Mucosa of rectum (tissue), 2 donors: ENCODE results near the gene NOL8.

Experiments used
- H3K27ac ChIP-seq, 2 donors: one replicate each; pipeline ENCODE4 v1.7.0; 2013; ENCODE audit warnings: inconsistent platforms in 2 of 2, low read depth in 2 of 2, low read length in 2 of 2
- H3K27me3 ChIP-seq, 2 donors: one replicate each; pipeline ENCODE4 v1.7.0; 2013; ENCODE audit warnings: low read length in 2 of 2; ENCODE audit not compliant: control insufficient read depth in 2 of 2, insufficient read depth in 2 of 2
- H3K36me3 ChIP-seq, 2 donors: one replicate each; pipeline ENCODE4 v1.7.0; 2013; ENCODE audit warnings: low read length in 2 of 2; ENCODE audit not compliant: control insufficient read depth in 2 of 2, insufficient read depth in 2 of 2
- H3K4me1 ChIP-seq, 2 donors: one replicate each; pipeline ENCODE4 v1.7.0; 2013; ENCODE audit warnings: low read length in 2 of 2, mild to moderate bottlenecking in 1 of 2; ENCODE audit not compliant: control insufficient read depth in 2 of 2, insufficient read depth in 2 of 2
- H3K4me3 ChIP-seq, 2 donors: one replicate each; pipeline ENCODE4 v1.7.0; 2013; ENCODE audit warnings: low read length in 2 of 2
- H3K9ac ChIP-seq, 2 donors: one replicate each; pipeline ENCODE4 v1.7.0; 2013; ENCODE audit warnings: low read length in 2 of 2, low read depth in 1 of 2, mild to moderate bottlenecking in 1 of 2
- H3K9me3 ChIP-seq, 2 donors: one replicate each; pipeline ENCODE4 v1.7.0; 2013; ENCODE audit warnings: low read length in 2 of 2; ENCODE audit not compliant: control insufficient read depth in 2 of 2
- donor health status: healthy.
- donor health status: Normal muscosa, but diverticular disease.

The NOL8 gene

GRCh38 chr9:92313624-92314012 is 11.5 kb downstream of the NOL8 start:
- H3K36me3 ChIP-seq = peaks cover 47 to 58% of the 10 kb centered on the region in 2 donors

DNA sequence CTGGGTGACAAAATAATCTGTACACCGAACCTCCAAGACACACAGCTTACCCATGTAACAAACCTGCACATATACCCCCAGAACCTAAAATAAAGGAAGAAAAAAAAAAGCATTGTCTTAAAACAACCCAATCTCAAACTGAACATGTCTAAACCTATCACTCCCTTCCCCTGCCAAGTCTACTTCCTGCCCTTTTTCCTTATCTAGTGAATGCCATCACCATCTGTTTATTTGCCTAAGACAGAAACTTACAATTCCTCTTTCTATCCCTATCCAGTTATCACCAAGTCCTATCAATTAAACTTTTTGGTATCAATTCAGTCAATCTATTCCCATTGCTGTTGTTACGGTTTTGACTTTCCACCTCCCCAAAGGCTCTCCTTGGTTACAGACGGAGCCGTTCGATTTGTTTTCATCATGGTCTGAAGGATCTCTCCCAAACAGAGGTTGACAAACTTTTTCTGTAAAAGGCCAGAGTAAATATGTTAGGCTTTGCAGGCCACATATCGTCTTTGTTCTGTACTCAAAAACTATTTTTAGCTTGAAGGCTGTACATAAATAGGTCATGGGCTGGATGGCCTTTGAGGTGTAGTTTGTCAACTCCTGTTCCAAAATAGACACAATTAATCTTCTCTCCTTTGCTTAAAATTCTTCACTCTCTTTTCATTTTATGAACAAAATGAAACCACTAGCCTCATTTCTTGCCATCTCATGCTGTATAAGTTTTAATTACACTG is 12.1 kb downstream of the NOL8 start:
- no peak overlapping the region for H3K27ac ChIP-seq

More at GRCh38 chr9:92313624-92314012, 11.5 kb downstream of the NOL8 start:
- H3K9ac ChIP-seq = no peak overlapping the region
- no peaks in the 10 kb centered on the region for H3K4me1 ChIP-seq
- no peak overlapping the region for H3K27ac ChIP-seq
- H3K4me3 ChIP-seq = no peak overlapping the region
- no peaks in the 10 kb centered on the region for H3K27me3 ChIP-seq
- no peaks in the 10 kb centered on the region for H3K9me3 ChIP-seq

DNA sequence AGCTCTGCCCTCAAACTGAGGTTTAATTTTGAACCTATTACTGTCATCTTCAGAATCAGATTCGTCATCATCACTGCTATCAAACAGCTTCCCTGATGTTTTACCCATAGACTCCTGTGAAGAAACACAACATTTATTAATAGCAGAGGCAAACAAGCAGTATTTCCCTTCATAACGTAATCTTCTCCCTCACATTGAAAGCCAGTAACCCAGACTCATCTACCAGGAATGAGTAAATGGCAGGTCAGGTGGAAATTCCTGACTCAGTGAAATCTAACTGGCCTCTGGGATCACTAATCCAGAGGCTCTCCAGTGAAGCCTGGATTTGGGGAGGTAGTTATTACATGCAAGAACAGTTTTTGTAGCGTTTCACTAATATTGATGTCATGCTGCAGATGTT is 14.6 kb downstream of the NOL8 start:
- no peaks in the 10 kb centered on the region for H3K4me1 ChIP-seq
- no peak overlapping the region for H3K4me3 ChIP-seq
- H3K9me3 ChIP-seq = no peaks in the 10 kb centered on the region
- H3K27ac ChIP-seq = no peak overlapping the region
- no peaks in the 10 kb centered on the region for H3K27me3 ChIP-seq
- no peak overlapping the region for H3K9ac ChIP-seq
- H3K36me3 ChIP-seq = peaks cover 48 to 55% of the 10 kb centered on the region in 2 donors

More for the DNA sequence above, 12.1 kb downstream of the NOL8 start:
- no peak overlapping the region for H3K4me3 ChIP-seq
- peaks cover 49 to 58% of the 10 kb centered on the region in 2 donors for H3K36me3 ChIP-seq
- no peak overlapping the region for H3K9ac ChIP-seq
- H3K9me3 ChIP-seq = no peaks in the 10 kb centered on the region
- H3K4me1 ChIP-seq = no peaks in the 10 kb centered on the region
- no peaks in the 10 kb centered on the region for H3K27me3 ChIP-seq

- H3K9me3 ChIP-seq = no peaks in the 10 kb centered on the region
- no peak overlapping the region for H3K4me3 ChIP-seq
- H3K27me3 ChIP-seq = no peaks in the 10 kb centered on the region
- H3K9ac ChIP-seq = no peak overlapping the region
- H3K4me1 ChIP-seq = no peaks in the 10 kb centered on the region
- no peak overlapping the region for H3K27ac ChIP-seq
- peaks cover 60 to 67% of the 10 kb centered on the region in 2 donors for H3K36me3 ChIP-seq
Observed at GRCh38 chr9:92308893-92309292, 16.3 kb downstream of the NOL8 start.

GRCh38 chr9:92300936-92301335 is 24.2 kb downstream of the NOL8 start:
- Histone ChIP-seq H3K27me3 (no peaks in the 10 kb centered on the region), H3K27ac (no peak overlapping the region), H3K4me1 (no peaks in the 10 kb centered on the region), H3K4me3 (no peak overlapping the region), H3K9me3 (no peaks in the 10 kb centered on the region), H3K36me3 (peaks cover 56 to 64% of the 10 kb centered on the region in 2 donors), H3K9ac (no peak overlapping the region)

DNA sequence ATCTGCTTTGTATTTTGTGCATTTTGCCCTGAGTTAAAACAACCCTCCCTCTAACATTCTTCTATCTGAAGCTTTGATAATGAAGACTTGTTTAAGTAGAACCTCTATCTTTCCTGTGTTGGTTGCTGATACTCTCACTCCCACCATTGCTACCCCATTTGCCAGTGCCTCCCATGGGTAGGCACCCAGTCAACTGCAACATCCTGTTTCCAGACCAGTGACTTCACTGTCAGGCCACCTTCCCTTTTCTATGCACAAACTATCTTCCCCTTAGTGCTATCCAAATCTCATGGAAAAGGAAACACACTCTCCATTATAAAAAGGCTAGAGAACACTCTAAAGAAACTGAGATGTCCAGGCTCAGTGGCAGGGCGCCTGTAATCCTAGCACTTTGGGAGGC is 26.0 kb downstream of the NOL8 start:
- no peaks in the 10 kb centered on the region for H3K27me3 ChIP-seq
- no peak overlapping the region for H3K27ac ChIP-seq
- no peaks in the 10 kb centered on the region for H3K9me3 ChIP-seq
- H3K9ac ChIP-seq = no peak overlapping the region
- peaks cover 40 to 47% of the 10 kb centered on the region in 2 donors for H3K36me3 ChIP-seq
- H3K4me1 ChIP-seq = peaks cover 5 to 6% of the 10 kb centered on the region in 2 donors
- H3K4me3 ChIP-seq = no peak overlapping the region

- Histone ChIP-seq H3K36me3 (peaks cover 36 to 45% of the 10 kb centered on the region in 2 donors), H3K4me3 (no peak overlapping the region), H3K4me1 (peaks cover 5 to 8% of the 10 kb centered on the region in 2 donors), H3K9me3 (no peaks in the 10 kb centered on the region), H3K9ac (no peak overlapping the region), H3K27ac (no peak overlapping the region), H3K27me3 (no peaks in the 10 kb centered on the region)
Observed at GRCh38 chr9:92298036-92298435, 27.1 kb downstream of the NOL8 start.

DNA sequence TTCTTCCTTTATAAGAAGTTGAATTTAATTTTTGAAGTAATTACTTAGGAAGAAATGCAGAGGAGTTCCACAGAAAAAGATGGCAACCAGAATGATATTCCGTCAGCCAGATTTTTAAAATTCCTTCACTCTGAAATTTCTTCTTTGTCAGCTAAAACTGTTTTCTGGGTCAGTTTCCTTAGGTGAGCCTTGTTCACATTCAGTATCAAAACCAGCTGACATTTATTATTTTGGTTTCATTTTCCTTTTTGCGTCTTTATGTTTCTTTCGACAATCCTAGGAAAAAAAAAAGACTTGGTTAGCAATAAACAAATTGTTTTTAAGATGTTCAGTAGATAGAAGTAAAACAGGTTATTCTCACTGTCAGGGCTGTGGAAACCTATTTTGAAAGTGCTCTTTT is 27.5 kb downstream of the NOL8 start:
- peaks cover 5 to 12% of the 10 kb centered on the region in 2 donors for H3K4me1 ChIP-seq
- H3K27ac ChIP-seq = no peak overlapping the region
- no peak overlapping the region for H3K9ac ChIP-seq
- peaks cover 35 to 42% of the 10 kb centered on the region in 2 donors for H3K36me3 ChIP-seq
- no peak overlapping the region for H3K4me3 ChIP-seq
- H3K27me3 ChIP-seq = no peaks in the 10 kb centered on the region
- no peaks in the 10 kb centered on the region for H3K9me3 ChIP-seq

DNA sequence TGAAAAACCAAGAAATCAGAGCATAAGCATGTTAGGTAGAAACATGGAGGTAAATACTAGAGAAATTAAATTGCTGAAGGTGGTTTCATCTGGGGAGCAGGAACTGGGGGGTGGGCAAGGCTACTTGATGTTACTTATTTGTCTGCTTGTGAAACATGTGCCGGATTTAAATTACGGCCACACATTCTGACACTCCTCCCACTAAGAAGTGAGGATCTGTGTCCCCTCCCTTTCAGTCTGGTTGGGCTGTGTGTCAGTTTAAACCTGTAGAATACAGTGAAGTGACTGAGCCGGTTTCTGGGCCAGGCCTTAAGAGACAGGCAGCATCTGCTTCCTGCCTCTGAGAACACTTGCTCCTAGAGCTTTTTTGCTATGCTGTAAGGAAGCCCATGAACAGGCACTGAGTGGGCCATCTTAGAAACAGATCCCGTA is 29.3 kb downstream of the NOL8 start:
- Histone ChIP-seq H3K27ac (no peak overlapping the region), H3K4me3 (no peak overlapping the region)

GRCh38 chr9:92295240-92295790 is 29.8 kb downstream of the NOL8 start:
- no peak overlapping the region for H3K9ac ChIP-seq
- H3K27ac ChIP-seq = no peak overlapping the region
- H3K9me3 ChIP-seq = no peaks in the 10 kb centered on the region
- H3K4me1 ChIP-seq = peaks cover 12 to 15% of the 10 kb centered on the region in 2 donors
- H3K36me3 ChIP-seq = peaks cover 19 to 24% of the 10 kb centered on the region in 2 donors
- H3K4me3 ChIP-seq = no peak overlapping the region
- H3K27me3 ChIP-seq = no peaks in the 10 kb centered on the region

More for the DNA sequence above, 29.3 kb downstream of the NOL8 start:
- Histone ChIP-seq H3K9ac (no peak overlapping the region), H3K4me1 (peaks cover 12 to 15% of the 10 kb centered on the region in 2 donors), H3K36me3 (peaks cover 23 to 29% of the 10 kb centered on the region in 2 donors), H3K9me3 (no peaks in the 10 kb centered on the region), H3K27me3 (no peaks in the 10 kb centered on the region)
